HG02678 (cell line): Measurements from ENCODE around the gene SPEF1.
"Not testable (repeated sequence)": the region's sequence is repeated elsewhere in the genome, so short reads cannot be mapped to it uniquely, and the experiment has no call there.

ENCODE experiments used
- ATAC-seq: cut with Tn5 transposase; IDR thresholded peaks from one replicate; pipeline ENCODE4 v1.9.1; 2021; ENCODE audit warnings: mild to moderate bottlenecking, moderate library complexity; ENCODE audit not compliant: unreplicated experiment

The SPEF1 gene, protein sequence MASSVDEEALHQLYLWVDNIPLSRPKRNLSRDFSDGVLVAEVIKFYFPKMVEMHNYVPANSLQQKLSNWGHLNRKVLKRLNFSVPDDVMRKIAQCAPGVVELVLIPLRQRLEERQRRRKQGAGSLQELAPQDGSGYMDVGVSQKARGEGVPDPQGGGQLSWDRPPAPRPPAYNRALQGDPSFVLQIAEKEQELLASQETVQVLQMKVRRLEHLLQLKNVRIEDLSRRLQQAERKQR

DNA sequence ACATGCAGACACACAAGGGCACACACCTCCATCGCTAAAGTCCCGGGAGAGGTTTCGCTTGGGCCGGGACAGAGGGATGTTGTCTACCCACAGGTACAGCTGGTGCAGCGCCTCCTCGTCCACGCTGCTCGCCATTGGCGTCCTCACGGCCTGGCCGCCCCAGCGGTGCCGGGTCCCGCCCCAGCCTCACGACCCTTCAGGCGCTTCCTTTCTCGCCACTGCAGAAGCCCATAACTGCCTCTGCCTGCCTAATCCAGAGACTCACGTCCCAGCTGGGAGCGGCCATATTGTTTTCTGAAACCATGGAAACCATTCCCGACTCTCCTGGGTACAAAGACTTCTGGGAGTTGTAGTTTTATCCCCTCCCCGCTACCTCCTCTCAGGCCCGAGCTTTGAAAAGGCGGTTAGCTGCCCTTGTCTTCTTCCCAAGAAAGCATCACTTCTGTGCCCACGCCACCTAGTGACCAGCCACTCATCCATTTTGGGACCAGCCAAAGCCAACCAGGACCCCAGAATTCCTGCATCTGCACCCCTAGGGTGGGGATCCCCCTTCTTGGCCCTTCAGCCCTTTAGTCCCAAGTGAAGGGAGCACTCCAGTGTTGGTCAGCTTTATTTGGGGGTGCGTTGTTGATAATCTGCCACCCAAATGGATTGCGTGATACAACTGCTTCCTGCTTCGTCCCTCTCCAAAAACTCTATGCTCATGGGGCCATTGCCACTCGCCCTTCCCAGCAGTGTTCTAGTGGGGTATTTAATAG, at the start of gene SPEF1:
Gene SPEF1, minus strand, starts transcription at position 296 of the 758 bp plus-strand sequence. Its CDS starts 161 bp downstream, at position 135.
- peak; percentile 67 for ATAC-seq

DNA sequence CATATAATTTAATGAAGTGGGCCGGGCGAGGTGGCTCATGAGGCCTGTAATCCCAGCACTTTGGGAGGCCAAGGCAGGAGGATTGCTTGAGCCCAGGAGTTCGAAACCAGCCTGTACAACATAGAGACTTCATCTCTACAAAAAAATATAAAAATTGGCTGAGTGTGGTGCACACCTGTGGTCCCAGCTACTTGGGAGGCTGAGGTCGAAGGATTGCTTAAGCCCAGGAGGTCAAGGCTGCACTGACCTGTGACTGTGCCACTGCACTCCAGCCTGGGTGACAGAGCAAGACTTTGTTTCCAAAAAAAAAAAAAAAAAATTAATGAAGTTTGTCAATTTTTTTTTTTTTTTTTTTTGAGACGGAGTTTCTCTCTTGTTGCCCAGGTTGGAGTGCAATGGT, 48.6 kb upstream of the SPEF1 start:
- not testable (repeated sequence) for ATAC-seq

DNA sequence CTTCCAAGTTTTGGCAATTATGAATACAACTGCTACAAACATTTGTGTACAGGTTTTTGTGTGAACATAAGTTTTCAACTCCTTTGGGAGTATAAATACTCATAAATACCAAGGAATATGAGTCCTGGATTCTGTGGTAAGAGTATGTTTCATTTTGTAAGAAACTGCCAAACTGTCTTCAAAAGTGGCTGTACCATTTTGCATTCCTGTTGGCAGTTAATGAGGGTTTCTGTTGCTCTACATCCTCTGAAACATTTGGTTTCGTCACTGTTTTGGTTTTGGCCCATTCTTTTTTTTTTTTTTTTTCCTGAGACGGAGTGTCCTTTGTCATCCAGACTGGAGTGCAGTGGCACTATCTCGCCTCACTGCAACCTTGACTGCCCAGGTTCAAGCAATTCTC, 47.5 kb upstream of the SPEF1 start:
- ATAC-seq = no peak

DNA sequence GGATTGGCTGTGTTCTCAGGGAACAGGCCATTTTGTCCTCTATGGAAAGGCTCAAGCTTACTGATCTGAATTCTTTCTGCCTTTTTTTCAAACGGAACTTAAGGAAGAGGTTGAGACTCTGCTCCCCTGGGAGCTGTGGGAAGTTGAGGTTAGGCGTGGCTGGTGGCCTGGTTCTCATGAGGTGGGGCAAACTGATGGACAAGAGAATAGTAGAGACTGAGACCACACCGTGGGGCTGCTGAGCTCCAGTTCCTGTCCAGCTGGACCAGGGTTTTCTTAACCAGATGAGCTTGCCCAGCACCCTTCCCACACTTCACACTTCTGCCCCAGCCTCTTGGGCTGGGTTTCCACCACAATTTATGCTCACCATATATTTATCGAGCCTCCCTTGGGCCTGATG, 45.2 kb upstream of the SPEF1 start:
- no peak for ATAC-seq

DNA sequence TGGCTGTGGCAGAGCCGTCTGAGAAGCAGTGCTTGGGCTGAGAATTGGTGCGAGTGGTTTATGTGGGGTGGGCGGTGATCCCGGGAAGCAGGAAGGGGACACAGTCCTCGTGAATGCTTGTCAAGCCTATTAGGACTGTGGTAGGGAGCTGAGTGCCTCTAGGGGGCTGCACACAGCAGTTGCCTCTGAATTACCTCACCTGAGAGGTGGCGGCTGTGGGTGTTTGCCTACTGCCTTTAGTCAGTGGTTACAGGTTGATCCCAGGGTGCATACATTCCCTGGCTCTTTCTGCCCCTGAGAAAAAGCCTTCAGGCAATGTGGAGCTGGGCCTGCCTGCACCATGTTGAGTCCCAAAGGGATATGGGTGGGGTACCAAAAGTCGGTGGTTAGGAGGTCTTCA, 44.3 kb upstream of the SPEF1 start:
- ATAC-seq = no peak

DNA sequence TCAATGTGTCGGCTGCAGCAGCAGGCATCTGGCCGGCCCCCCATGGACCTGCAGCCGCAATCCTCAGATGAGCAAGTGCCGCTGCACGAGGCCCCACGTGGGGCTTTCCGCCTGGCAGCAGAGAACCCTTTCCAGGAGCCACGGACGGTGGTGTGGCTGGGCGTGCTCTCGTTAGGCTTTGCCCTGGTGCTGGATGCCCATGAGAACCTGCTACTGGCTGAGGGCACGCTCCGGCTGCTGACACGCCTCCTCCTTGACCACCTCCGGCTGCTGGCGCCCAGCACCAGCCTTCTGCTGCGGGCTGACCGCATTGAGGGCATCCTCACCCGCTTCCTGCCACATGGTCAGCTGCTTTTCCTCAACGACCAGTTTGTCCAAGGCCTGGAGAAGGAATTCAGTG, 42.6 kb upstream of the SPEF1 start:
- ATAC-seq = no peak

DNA sequence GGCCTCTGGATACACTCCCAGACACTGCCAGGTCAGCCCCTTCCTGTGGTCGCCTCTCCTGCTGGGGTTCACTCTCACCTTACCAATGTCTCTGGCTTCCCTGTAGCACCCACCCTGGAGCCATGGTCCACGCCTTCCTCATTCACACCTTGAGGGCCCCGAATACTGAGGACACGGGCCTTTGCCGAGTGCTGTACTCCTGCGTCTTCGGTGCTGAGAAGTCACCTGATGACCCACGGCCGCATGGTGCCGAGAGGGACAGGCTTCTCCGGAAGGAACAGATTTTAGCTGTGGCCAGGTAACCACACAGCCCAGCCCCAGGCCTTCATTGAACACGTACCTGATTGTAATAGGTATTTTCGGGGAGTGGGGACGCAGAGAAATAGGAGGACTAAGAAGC, 40.7 kb upstream of the SPEF1 start:
- ATAC-seq = no peak

DNA sequence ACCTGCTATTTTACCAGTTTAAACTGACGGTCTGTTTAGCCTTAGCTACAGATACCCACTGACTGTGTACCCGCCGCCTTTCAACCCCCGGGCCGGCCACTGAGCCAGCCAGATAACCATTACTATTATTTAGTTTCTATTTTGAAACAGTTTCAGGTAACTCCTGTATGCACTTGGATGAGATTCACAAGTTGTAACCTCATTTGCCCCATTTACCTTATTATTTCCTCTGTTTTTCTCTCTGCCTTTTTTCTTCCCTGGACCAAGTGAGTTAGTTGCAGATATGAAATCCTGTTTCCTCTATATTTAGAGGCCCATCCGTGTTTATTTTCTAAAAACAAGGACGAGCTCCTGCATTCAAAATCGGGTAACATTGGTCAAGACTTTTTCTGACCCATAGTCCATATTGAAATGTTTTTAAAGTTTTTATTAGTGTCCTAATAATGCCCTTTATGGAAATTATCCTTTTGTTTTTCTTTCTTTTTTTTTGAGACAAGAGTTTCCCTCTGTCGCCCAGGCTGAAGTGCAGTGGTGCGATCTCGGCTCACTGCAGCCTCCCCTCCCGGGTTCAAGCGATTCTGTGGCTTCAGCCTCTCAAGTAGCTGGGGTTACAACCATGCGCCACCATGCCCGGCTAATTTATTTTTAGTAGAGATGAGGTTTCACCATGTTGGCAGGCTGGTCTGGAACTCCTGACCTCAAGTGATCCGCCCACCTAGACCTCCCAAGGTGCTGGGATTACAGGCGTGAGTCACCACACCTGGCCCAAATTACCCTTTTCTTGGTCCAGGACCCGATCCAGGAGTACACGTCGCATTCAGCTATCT, 39.9 kb upstream of the SPEF1 start:
- peak; percentile 1 for ATAC-seq

DNA sequence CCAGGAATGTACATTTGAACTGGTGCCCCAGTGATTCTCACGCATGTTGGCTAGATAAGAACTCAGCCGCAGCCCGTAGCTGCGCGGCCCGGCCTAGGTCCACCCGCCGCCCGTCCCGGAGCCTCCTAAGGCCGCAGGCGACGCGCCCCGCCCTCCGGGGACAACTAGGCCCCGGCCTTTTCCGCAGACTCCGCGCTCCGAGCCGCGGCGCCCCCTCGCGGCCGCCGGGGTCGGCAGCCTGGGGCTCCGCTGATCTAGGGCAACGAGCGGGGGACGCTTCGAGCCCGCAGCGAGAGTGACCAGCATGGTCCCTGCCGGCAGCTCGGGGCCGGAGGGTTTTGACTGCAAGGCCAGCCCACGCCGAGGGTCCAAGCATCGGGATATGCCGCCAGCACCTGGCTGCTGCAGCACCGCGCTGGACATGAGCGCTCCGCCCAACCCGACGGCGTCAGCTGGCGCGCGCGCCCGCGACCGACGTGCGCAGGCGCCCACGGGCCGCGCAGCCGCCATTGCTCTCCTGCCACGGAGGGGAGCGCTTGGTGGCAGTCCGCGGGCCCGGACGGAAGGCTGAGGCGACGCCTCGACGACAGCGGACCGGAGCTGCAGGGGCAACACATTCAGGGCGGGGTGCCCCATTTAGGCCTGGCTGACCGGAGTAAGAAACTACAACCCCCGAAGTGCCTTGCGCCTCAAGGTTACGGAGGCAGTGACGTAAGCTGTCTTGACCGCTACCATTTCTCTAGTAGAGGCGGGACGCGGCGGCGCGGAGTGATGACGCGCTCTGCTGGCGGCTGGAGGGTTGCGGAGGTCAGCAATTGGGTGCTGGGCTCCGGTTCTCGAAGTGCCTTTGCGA, 39.0 kb upstream of the SPEF1 start, which contains the start of gene AP5S1:
Gene AP5S1, plus strand, starts transcription at position 500 of the 853 bp plus-strand sequence. CDS start 1,571 bp downstream, outside the sequence.
- peak; percentile 83 for ATAC-seq

DNA sequence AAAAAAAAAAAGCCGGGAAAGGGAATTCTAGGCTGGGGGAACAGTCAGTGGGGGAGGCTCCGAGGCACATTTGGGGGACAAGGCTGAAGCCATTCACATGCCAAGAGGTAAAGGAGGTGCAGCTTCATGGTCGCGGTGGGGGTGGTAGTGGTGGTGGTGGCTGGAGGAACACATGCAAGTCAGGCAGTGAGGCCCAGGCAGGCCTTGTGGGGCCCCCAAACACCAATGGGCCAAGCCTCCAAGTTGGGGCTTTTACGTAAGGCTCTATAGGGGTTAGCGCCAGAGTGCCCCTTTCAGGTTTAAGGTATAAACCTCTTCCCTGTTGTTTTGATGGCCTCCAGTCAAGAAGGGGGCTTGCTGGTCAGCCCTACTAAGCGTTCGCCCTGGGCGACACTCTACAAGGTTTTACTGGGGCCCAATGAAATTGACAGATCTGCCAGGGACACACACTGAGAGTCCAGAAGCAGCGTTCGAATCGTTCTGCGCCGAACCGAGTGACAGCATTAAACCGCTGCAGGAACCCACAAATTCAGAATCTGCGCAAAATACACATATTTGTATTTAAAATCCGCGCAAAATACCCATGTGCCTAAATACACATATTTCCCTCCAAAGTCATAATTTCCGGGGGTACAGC, 38.3 kb upstream of the SPEF1 start:
- no peak for ATAC-seq

DNA sequence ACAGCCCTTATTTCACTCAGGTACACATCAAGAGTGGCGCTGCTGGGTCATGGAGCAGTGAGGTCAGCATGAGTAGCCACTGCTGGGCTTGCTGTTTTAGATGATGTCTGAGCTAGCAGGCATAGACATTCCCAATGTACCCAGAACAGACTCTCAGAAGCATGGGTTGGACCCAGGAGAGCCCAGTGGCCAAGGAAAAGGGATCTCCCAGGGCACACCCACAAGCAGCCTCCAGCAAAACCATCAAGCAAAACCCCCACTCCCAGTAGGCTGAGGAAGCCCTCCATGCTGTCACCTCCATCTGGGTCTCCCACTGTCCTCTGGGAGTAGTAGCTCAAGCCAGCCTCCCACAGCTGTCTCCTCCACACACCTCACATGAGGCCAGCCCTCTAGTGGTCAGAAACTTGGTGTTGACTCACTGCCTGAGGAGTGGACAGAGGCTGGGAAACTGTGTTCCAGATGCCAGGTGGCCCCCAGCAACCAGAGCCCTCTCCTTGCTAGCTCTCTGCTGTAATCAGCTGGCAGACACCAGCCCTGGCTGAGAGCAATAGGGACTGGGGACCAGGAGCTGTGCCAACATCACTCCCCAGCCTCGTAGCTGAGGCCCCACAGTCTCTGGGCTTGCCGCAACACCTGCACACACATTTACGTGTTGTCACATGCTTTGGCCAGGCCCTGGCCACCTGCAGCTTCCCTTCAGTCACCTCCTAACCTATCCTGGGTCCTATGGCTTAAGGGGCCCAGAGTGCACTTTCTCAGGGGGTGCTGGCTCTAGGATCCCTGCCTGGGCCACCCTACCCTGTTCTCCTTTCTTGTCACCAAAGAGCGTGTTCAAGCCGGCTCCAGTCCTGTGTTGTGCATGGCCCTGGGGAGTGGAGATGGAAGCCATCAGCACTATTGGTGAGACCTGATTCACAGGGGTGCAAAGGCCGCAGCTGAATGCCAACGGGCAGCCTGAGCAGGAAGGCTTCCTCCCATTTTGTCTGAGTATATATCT, 37.2 kb upstream of the SPEF1 start:
- ATAC-seq = no peak

DNA sequence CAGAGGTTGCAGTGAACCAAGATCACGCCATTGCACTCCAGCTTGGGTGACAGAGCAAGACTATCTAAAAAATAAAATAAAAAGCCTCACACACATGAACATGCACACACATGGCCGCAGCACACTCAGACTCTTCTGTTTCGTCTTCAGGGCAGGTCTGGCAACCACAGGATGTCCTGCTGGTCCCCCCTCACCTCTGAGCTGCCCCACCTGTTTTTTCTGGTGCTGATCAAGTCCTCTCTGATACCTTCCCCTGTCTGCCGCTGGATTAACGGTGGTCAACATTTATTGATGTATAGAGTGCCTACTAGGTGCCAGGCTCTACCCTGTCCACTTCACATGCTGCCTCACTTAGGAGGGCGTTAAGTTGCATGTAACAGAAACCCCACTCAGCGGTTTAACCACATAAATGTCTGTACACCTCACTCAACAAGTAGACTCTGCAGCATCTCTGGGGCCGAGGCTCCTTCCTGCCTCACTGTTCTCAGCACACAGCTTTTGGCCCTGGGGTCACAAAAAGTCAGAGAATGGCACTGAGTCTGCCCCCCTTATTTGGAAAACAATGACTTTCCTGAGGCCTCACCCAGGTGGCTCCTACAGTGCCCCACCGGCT, 34.6 kb upstream of the SPEF1 start:
- no peak for ATAC-seq

DNA sequence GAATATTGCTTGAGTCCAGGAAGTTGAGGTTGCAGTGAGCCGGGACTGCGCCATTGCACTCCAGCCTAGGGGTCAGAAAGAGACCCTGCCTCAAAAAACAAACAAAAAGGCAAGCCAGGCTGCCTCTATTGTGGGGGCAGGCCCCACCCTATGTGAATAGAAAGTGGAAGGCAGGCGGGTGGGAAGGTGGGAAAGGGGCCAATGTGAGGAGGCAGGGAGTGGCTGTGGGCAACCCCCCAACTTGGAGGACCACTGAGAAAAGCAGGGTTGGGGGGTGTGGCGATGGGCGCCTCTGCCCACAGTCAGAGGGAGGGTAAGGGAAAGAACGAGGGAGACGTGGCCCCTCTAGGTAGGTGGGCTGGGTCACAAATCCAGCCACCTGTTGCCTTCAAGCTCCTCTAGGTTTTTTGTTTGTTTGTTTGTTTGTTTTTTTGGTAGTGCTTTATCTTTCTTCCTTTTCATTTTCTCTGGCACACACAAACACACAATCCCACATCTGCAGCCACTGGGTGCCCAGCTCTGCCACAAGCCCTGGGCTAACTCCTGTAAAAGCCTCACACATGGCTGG, 33.8 kb upstream of the SPEF1 start:
- ATAC-seq = no peak

DNA sequence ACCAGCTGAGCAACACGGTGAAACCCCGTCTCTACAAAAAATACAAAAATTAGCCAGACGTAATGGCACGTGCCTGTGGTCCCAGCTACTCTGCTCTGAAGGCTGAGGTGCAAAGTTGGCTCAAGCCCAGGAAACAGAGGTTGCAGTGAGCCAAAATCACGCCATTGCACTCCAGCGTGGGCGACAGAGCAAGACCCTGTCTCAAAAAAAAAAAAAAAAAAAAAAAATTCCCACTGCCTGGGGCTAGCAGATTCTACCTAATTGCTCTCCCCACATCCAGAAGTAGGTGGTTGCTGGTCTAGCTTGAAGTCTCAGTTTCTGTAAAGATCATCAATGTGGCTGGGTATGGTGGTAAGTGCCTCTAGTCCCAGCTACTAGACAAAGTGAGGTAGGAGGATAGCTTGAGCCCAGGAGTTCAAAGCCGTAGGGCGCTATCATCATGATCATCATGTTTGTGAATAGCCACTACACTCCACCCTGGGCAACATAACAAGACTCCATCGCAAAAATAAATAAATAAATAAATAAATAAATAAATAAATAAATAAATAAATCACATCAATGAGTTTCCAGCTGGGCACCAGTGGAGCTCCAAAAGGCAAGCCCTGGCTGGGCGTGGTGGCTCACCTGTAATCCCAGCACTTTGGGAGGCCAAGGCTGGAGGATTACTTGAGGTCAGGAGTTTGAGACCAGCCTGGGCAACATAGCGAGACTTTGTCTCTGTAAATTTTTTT, 32.8 kb upstream of the SPEF1 start:
- no peak for ATAC-seq

DNA sequence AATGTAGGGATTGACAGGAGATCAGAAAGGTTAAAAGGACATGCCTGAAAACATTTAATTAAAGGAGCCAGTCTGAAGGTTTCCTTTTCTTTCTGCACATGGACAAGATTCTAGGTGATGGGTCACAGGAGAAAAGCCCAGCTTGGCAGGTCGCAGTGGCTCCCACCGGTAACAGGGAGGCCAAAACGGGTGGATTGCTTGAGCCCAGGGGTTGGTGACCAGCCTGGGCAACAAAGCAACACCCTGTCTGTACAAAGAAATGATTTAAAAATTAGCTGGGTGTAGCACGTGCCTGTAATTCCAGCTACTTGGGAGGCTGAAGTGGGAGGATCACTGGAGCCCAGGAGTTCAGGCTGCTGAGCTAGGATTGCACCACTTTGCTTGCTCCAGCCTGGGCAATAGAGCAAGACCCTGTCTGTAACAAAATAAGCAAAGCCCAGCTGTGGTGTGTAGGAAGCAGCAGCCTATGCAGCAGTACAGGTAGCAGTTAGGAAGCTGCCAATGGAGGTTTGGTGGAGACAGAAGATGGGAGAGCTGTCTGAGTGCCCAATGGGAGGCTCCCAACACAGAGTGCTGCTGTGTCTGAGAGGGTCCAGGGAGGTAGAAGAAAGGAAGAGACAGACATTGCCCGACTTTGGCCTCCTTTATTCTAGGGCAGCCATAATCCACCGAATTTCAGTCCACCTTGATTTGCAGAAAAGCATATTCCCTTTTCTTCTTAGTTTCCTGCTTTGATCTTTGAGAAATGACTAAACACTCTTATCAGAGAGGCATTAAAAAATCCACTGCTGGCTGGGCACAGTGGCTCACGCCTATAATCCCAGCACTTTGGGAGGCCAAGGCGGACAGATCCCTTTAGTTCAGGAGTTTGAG, 32.0 kb upstream of the SPEF1 start:
- ATAC-seq = no peak

DNA sequence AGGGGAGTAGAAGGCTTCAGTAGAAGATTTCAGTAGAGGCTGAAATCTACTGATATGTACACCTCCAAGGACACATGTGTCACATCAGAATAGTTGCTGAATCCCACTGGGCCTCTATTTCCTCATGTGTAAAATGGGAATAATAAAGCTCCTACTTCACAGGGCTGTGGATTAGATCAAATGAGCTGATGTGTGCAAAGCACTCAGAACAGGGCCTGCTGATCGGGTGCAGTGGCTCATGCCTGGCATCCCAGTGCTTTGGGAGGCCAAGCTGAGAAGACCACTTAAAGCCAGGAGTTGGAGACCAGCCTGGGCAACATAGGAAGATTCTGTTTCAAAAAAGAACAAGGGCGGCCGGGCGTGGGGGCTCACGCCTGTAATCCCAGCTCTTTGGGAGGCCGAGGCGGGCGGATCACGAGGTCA, 31.0 kb upstream of the SPEF1 start:
- ATAC-seq = no peak
